ENCODE data around the gene NGF.
A peak's percentile ranks its signal among the peaks of the same experiment; 100 is the strongest.

Gene NGF

DNA sequence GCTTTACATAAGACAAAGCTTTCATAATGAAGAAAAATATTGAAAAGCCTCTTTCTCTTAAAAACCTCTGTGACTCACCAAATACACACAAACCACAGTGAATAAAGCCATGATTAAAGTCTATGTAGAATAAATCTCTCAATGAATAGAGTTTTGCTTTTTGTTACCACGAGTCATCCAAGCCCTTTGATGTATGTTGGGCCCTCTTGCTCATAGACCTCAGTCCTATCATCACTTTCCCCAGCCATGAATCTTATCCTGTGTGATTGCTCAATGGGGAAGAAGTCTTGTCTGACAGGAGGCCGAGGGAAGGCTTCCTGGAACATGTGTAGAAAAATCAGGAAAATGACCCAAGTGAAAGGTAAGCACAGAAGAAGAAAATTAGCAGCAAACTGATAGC is 60.8 kb downstream of the NGF start:
- no peak for DNase-seq

DNA sequence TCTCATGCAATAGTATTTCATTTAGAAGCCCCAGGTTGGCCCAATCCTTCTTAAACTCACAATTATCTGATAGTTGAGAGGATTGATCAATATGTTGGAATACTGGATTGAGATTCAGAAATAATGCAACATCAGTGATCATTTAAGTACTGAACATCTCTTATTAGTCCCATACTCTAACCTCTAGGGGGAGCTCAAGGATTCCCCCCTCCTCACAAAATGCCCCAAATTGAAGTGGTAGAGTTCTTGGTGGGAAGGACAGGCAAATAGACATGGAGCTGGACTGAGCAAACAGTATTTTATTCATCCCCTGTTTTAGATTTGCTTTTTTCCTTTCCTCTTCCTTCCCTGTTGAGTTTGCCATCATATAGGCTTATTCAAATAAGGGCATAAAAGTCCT is 62.8 kb downstream of the NGF start:
- DNase-seq = no peak

DNA sequence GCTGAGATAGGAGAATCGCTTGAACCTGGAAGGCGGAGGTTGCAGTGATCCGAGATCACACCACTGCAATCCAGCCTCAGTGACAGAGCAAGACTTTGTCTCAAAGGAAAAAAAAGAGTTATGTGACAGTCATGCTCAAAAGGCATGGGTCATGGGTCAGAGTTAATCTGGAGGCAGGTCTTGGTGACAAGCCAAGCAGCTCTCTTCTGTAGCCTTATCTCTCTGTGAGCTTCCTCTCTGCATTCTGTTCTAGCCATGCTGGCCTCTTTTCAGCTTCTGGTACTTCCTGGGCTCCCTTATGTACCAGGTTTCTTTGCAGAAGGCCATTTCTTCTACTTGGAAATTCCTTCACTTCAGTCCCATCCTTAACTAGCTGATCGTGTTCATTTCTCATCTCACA is 63.6 kb downstream of the NGF start:
- DNase-seq = no peak

DNA sequence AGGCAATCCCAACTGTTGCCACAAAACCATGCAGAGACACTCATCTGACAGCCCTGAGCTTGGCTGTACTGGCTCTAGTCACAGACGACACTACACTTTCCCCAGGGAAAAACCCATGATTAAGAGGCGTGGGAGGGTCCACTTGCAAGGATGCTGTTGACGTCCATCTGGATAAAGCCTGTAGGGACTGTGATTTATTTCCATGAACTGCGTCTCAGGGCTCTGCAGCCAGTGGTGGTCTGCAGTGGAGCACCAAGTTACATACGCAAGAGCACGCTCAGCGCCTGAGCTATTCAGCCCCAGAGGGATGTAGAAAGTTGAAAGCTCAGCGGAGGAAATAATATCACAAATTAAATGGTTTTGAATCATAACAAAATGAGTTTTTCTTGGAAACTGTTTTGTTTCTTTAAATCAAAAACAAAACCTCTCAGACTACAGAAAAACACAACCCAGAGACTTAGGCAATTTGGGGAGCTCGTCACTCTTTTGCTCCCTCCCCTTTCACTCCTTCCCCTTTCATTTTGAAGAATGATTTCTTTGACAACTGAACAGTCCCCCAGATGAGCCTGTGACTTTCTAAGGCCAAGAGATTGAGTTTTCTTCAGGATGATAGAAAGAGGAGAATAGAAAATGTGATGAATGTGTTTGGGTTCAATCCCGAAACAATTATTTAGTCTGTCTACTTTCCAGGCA is 71.2 kb downstream of the NGF start:
- DNase-seq = peak; percentile 16

DNA sequence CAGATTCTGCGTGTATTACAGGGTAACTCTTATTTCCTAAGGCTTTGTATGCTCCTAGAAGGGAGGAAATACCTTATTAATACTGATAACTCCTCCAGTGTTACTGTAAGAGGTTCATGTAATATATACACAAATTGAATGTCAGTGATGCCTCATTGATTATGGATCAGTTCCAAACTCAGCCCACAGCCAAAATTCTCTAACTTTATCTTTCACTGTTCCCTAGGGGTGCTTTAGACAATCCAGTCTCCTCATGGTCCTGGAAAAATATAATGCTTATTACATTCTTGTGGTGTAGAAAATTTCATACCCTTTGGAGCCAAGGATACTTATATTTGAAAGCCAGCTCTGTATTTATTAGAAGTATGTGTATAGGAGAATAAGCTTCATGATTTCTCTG is 73.0 kb downstream of the NGF start:
- no peak for DNase-seq

DNA sequence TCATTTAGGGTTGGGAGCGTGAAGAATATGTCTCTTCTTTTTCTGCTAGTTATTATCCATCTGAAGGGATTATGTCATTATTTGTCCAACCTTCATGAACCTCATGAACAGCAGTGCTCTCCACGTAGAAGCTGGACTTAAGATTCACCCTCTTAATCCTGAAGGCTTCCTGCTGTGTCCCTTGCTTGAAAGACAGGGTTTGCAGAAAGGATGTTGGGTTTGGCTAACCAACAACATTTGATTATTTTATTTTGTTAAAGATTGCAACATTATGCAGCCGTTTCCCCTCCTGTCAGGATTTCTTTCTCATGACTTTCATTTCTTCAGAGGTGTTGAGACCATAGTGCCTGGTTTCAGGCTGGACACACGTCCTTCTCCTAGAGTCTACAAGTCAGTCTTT is 75.2 kb downstream of the NGF start:
- DNase-seq = no peak

DNA sequence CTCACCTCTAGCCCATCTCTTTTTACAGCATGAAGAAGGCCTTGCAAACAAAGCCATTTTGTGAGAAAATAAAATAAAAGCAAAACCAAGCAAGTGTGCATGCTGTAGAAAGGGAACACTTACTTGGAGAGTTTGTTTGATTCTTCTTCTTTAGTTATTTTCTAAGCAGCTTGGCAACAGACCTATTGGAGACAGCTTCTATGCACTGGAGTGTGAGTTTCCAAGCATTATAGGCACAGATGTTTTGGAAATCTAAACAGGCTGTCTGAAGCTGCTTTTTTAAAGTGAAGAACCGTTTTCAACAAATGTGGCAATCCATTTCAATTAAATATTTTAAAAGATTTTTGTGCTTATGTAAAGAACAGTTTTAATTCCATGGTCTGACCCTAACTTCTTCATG is 76.6 kb downstream of the NGF start:
- DNase-seq = no peak

DNA sequence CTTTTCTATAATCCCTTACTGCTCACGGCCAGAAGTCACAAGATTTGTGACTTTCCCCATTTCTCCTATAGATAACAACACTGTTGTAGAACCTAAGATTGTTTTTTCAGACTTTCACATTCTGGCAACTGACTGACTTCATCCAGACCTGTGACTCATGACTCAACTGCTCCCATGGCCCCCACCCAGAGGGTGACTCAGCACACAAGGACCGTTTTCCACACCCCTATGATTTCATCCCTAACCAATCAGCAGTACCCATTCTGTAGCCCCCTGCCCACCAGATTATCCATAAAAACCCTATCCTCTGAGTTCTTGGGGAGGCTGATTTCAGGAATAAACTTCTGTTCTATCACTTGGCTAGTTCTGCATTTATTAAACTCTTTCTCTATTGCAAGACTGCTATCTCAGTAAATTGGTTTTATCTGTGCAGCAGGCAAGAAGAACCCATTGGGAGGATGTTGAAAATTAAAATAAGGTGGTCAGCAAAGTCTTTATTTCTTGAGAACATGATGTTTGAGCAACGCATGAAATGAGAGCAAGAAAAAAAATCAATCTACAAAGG is 79.7 kb downstream of the NGF start:
- DNase-seq = no peak

DNA sequence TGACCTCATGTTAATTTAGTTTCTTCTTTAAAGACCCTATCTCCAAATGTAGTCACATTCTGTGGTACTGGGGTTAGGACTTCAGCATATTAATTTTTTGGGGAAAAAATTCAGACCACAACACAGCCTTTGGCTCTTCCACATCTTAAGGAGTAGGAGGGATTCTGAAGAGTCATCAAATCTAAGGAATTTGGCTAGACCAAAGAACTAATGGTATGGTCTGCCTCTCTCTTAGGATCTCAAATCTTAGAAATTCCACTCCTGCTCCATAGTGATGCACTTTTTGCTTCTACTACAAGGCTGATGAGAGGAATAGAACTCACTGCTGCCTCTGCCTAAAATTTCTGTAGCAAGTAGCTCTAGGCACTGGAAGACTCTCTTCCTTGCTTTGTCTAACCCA is 80.5 kb downstream of the NGF start:
- DNase-seq = no peak

DNA sequence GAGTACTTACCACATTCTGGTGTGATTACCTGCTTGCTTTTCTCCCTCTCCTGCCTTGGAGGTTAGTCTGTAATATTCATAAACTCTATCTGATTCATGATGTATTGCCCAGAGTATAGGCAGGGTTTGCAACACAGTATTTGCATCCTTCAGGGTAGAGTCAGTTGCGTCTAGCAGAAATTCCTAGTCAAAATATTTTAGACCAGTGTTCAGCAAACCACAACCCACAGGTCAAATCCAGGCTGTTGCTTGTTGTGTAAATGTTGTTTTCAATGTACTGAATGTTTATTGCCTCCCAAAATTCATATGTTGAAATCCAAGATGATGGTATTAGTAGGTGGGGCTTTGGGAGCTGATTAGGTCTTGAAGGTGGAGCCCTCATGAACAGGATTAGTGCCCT is 82.9 kb downstream of the NGF start:
- no peak for DNase-seq

DNA sequence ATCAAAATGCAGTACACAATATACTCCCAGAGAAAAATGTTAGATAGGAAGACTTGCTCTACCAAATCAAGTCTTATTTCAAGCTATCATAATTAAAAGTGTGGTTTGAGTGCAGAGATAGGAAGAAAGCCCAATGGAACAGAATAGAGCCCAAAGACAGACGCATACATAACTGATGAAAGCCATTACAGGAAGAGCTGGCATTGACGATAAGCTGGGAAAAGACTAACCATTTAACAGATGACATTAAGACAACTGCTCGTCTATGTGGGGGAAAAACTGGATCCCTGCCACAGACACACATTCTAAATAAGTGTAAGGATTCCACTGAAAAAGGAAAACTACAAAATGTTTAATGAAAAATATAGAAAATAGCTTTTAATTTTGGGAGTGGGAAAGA is 85.5 kb downstream of the NGF start:
- DNase-seq = no peak

DNA sequence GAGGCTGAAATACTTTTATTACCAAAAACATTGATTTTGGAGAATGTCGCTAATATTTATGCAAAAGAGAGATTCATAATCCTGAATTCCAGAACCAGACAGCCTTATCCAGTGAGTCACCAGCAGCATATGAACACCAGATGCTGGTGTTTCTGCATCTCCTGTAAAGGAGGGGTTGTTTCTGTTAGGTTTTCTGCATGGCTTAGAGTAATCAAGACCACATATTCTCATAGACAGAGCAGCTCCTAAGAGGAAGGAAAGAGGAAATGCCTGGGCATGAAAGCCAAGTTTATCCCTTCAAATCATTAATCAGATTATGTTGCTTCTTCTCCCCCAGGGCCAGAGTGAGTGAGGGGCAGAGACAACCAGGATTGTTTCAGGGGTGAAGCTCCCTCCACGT is 86.2 kb downstream of the NGF start:
- no peak for DNase-seq

DNA sequence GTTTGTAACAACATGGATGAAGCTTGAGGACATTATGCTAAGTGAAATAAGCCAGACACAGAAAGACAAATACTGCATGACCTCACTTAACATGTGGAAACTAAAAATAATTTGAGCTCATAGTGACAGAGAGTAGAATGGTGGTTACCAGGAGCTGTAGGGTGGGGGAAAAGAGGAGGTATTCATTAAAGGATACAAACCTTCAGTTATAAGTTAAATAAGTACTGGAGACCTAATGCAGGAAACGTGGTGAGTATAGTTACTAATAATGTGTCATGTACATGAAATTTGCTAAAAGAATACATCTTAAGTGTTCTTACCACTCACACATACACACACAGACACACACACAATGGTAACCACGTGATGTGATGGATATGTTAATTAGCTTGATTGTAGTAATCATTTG is 86.7 kb downstream of the NGF start:
- no peak for DNase-seq

DNA sequence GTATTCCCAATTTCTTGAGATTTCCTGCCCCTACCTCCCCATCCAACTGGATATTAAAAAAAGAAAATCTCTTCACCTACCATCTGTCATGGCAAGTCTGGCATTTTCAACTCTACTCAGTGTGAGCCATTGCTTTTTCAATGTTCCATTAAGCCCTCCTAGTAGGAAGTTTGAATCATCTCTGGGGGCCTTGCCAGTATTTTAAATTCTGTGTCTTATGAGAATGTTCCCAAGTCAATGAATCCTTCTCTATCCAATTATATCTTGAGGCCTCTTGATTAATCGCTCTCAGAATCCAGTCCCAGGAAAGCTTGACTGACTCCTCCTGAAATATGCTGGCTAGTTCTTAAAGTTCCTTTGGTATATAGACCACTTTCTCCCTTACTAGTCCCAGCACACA is 91.5 kb downstream of the NGF start:
- no peak for DNase-seq

DNA sequence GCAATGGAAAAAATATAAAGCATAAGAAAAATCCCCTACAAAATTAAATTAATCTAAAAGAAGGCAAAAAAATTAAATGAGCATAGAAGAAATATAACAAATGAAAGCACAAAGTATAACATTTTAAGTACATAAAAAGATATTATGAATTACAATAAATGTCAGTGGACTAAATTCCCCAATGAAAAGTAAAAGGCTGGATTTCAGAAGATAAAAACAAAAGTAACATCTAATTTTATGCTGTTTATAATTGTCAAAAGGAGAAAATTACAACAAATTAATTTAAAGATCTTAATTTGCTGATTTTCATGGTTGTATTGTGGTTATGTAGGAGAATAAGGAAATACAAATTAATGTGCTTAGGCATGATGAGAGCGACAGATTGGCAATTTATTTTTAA is 92.8 kb downstream of the NGF start:
- DNase-seq = no peak

DNA sequence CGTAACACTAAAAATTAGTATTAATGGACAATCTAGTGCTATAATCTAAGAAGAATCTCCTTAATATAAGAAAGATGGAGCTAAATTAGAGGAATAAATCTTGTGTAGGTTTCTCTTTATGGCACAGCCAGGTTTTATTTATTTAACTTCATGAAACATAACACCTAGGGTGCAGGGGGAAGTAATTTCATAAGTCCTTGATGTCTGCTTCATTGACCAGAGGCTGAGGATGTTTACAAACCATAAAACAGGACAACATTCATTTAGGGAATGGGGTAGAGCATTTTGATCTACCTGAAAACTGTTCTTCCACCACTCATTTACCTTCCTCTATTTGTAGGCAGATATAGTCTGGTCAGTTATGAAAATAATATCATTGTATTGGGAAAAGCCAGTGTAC is 95.5 kb downstream of the NGF start:
- no peak for DNase-seq

DNA sequence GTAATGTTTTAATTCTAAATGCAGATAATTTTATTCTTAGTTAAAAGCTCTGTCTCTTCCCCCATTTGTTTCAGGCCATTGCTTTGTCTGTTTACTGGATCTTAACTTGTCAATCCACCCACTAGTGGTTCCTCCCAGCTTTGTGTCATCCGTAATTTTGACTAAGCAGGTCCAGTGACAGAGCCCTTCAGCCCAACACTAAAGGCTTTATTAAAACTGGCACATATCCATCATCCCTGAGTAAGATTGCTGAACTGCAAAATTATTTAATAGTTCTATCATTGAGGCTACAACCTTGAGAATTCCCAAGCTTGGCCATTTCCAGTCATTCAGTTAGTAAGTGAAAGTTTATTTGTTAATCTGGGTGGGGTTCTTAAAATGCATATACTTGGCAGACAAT is 96.7 kb downstream of the NGF start:
- no peak for DNase-seq

DNA sequence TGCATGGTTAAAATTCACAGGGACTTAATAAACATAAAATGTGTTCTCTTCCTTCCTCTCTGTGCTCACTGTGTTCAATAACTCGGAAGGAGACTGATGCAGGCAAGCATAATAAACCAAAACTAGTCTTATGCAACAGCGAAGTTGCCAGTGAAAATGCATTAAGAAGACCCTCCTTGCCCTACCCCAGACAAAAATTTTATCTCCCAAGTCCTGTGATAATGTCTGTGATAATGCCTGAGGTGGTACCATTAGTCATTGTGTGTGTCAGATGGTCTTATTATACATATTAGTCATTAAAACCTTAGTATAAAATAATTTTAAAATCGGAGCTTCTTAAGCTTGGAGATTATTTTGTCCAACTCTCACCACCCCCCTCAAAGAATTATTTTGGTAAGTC is 97.8 kb downstream of the NGF start:
- no peak for DNase-seq

DNA sequence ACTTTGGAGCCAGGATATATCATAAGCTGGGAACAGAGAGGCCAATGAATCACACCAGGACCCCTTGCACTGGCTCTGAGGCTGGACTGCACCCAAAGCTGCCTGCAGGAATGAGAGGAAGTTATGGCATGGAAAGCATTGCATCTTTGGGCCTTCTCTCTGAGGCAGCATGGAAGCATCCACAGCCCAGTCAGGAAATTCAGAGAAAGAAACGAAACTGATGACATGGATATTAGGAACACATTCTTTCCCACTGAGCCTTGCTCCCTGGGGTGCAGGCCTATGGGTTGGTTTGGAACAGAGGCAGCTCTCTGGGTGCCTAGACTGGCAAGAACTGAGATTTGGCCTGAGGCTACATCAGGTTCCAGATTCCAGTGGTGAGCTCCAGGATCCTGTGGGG is 98.6 kb downstream of the NGF start:
- no peak for DNase-seq

DNA sequence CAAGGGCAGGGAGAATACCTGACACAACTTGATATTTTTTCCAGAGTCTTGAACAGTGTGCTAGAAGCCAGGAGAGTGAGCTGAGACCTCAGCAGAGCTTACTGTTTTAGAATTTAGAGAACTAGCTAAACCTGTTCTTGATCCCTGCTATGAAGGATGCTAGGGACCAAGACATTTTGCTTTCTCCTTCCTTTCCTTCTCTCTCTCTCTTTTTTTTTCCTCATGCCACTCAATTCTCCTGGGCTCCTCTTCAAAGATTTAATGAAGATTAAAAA is 99.0 kb downstream of the NGF start:
- no peak for DNase-seq

DNA sequence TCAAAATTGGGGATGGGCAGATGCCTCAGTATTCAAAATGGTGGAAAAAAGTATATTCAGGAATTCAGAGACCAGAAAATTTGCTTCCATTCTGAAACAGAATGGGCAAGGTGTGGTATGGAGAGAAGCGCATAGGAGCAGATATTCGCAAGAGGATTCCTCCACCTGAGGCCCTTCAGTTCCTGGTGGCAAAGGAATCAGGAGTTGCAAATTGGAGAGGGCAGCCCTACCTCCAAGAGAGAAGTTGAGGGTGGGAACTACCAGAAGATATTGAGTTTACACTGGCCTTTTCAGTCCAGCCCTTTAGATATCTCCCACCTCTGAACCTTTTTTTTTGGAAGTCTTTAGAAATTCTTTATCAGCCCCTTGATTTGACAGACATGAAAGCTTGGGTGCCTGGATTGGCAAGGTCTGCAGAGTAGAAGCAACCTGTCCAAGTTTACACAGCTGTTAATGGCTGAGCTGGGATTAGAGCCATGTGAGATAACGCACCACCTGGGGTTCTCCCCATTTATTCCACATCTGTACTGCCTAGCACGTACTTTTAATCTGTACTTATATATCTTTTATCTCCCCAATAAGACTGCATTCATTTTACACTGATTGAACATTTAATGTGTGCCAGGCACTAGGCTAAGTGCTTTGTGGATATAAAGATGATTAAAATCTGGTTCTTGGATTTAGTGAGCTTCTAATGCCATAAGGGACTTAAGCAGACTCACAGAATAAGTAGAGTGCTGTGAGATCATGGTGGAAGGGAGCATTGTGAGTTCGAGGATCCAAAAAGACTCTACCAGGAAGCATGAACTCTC is 99.5 kb downstream of the NGF start:
- no peak for DNase-seq

DNA sequence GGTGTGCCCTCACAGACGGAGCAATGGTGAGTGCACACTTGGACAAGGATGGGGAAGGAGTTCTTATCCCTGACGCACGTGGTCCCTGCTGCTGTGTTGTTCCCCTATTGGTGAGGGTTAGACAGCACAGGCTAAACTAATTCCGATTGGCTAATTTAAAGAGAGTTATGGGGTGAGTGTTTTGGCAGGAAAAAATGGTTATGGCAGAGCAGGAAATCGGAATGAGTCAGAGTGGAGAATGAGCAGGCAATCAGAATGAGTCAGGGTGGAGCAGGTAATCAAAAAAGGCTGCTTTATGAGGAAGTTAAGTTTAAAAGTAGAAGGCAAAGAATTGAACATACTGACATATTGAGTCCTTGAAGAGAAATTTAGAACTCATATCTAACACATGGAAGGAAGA is 100.5 kb downstream of the NGF start:
- no peak for DNase-seq

DNA sequence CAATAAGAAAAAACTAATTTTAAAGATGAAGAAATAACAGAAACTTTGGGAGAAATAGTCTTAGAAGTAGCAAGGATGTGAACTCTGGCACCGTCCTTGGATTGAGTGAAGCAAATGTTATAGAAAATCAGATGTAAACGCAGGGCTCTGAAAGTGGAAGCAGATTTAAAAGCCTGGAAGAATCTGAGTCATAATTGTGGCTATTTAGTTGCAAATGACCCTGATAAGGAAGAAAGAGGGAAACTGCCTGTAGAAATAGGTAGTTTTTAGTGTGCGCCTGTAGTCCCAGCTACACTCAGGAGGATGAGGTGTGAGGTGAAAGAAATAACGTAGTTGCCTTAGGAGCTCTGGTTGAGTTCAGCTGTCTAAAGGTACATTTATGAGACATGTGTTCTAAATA is 101.0 kb downstream of the NGF start:
- no peak for DNase-seq

Measured in retina (tissue), 1 donor.